ENCODE measurements around the gene SPRTN.
"Not testable (repeated sequence)": the region's sequence is repeated elsewhere in the genome, so short reads cannot be mapped to it uniquely, and the experiment has no call there.

Gene SPRTN

GRCh38 chr1:231335663-231336602 is 2.2 kb upstream of the SPRTN start:
- no peak for DNase-seq (ENCODE audit: low read depth in 2 of 2)

GRCh38 chr1:231337043-231337471 is 1.0 kb upstream of the SPRTN start:
- DNase-seq (ENCODE audit: low read depth in 2 of 2), result no peak

GRCh38 chr1:231337472-231338269 is 422 bp upstream of the SPRTN start, which contains the start of gene EXOC8:
Gene EXOC8, minus strand, starts transcription at chr1:231337852. Its CDS starts 107 bp downstream, at chr1:231337745.
- DNase-seq (ENCODE audit: low read depth in 2 of 2), result peak; percentile 97 to 98

GRCh38 chr1:231340328-231341013 is 2.4 kb downstream of the SPRTN start:
- DNase-seq (ENCODE audit: low read depth in 2 of 2), result no peak

- no peak for DNase-seq (ENCODE audit: low read depth in 2 of 2)
These were observed 9.9 kb downstream of the SPRTN start for GRCh38 chr1:231347961-231348360.

- DNase-seq (ENCODE audit: low read depth in 2 of 2), result no peak
These were observed 10.3 kb downstream of the SPRTN start for GRCh38 chr1:231348442-231348841.

- DNase-seq (ENCODE audit: low read depth in 2 of 2), result not testable (repeated sequence)
These were observed 10.8 kb downstream of the SPRTN start for GRCh38 chr1:231348856-231349255.

GRCh38 chr1:231351816-231352215 is 13.7 kb downstream of the SPRTN start:
- DNase-seq (ENCODE audit: low read depth in 2 of 2), result no peak

- no peak for DNase-seq (ENCODE audit: low read depth in 2 of 2)
These were observed 15.0 kb downstream of the SPRTN start for GRCh38 chr1:231353086-231353485.

- DNase-seq (ENCODE audit: low read depth in 2 of 2), result no peak
These were observed 16.4 kb downstream of the SPRTN start for GRCh38 chr1:231354330-231355020.

GRCh38 chr1:231355171-231355570 is 17.1 kb downstream of the SPRTN start:
- no peak for DNase-seq (ENCODE audit: low read depth in 2 of 2)

- no peak for DNase-seq (ENCODE audit: low read depth in 2 of 2)
These were observed 19.2 kb downstream of the SPRTN start for GRCh38 chr1:231357187-231357772.

GRCh38 chr1:231357831-231358354 is 19.8 kb downstream of the SPRTN start:
- DNase-seq (ENCODE audit: low read depth in 2 of 2), result no peak

- DNase-seq (ENCODE audit: low read depth in 2 of 2), result no peak
These were observed 21.0 kb downstream of the SPRTN start for GRCh38 chr1:231359113-231359512.

GRCh38 chr1:231362325-231362724 is 24.2 kb downstream of the SPRTN start:
- no peak for DNase-seq (ENCODE audit: low read depth in 2 of 2)

- no peak for DNase-seq (ENCODE audit: low read depth in 2 of 2)
These were observed 25.5 kb downstream of the SPRTN start for GRCh38 chr1:231363624-231364023.

- DNase-seq (ENCODE audit: low read depth in 2 of 2), result no peak
These were observed 26.1 kb downstream of the SPRTN start for GRCh38 chr1:231364192-231364591.

- no peak for DNase-seq (ENCODE audit: low read depth in 2 of 2)
These were observed 31.2 kb downstream of the SPRTN start for GRCh38 chr1:231369282-231369681.

- no peak for DNase-seq (ENCODE audit: low read depth in 2 of 2)
These were observed 34.4 kb downstream of the SPRTN start for GRCh38 chr1:231372501-231372900.

- DNase-seq (ENCODE audit: low read depth in 2 of 2), result no peak
These were observed 36.3 kb downstream of the SPRTN start for GRCh38 chr1:231374394-231374793.

- DNase-seq (ENCODE audit: low read depth in 2 of 2), result no peak
These were observed 38.0 kb downstream of the SPRTN start for GRCh38 chr1:231376101-231376500.

Measured in stimulated activated CD8-positive, alpha-beta memory T cell treated with anti-CD3 and anti-CD28 coated beads, Interleukin-7, amount 100 ng/mL, for 1 hour (primary cell).